Right lobe of liver (tissue), 6 donors: Measurements from ENCODE around the gene LTBP1. TPM values are rescaled to one million over a fixed set of nuclear protein-coding genes. Genes with fewer than 3 reads are reported as not detected.

Experiments
- ATAC-seq, 4 donors: fragments of 200-7000 bp; cut with Tn5 transposase; one replicate each; pipeline ENCODE4 v1.9.1; 2020; ENCODE audit warnings: mild to moderate bottlenecking in 4 of 4, moderate library complexity in 4 of 4
- DNase-seq, 3 donors: peaks; one replicate each; pipeline ENCODE4 v3.0.0-alpha.2; 2020
- H3K27ac ChIP-seq, 3 donors: fragments of 200-600 bp; one replicate each; pipeline ENCODE4 v1.8.0; 2022
- H3K27me3 ChIP-seq, 2 donors: fragments of 200-600 bp; one replicate each; pipeline ENCODE4 v1.8.0; 2022
- H3K36me3 ChIP-seq, 4 donors: fragments of 200-600 bp; sonication (generic) in 1 of 4; one replicate each; pipeline versions ENCODE4 v1.5.1 to v1.8.0; 2017 to 2022; ENCODE audit warnings: control low read depth in 1 of 4
- H3K4me1 ChIP-seq, 4 donors: fragments of 200-600 bp; sonication (generic) in 1 of 4; one replicate each; pipeline versions ENCODE4 v1.5.1 to v1.8.0; 2017 to 2022; ENCODE audit warnings: control low read depth in 1 of 4
- H3K4me3 ChIP-seq, 3 donors: fragments of 200-600 bp; one replicate each; pipeline ENCODE4 v1.8.0; 2022
- H3K9me3 ChIP-seq, 4 donors: fragments of 200-600 bp; sonication (generic) in 1 of 4; one replicate each; pipeline versions ENCODE4 v1.5.1 to v1.8.0; 2017 to 2022; ENCODE audit warnings: control low read depth in 1 of 4
- CTCF ChIP-seq, 4 donors: fragments of 200-600 bp in 3 of 4; fragments of 450-650 bp in 1 of 4; IDR thresholded peaks; one replicate each; pipeline versions ENCODE4 v1.5.1 to v1.8.0; 2016 to 2022; ENCODE audit warnings: antibody characterized with exemption in 4 of 4, mild to moderate bottlenecking in 2 of 4
- POLR2A ChIP-seq: fragments of 450-650 bp; IDR thresholded peaks from one replicate; pipeline ENCODE4 v1.6.1; 2017; ENCODE audit warnings: antibody characterized with exemption, mild to moderate bottlenecking
- WGBS: methylation state at CpG from one replicate; pipeline ENCODE4 v1.1.6; 2018; ENCODE audit warnings: low coverage, low lambda C conversion rate; ENCODE audit not compliant: insufficient coverage; ENCODE audit errors: missing lambda C conversion rate; 5-methylcytosine and 5-hydroxymethylcytosine counted together
- intact Hi-C, 2 donors: fragments of 100-400 bp; cut with DNase I; formaldehyde crosslinking; loops; one replicate each; pipeline versions ENCODE4 v1.11.2 to v1.14.1; 2022
- total RNA-seq, 6 experiments: library from RNA; depleted of rRNA in 2 of 6; stranded (reverse); fragments of >200 nt in 2 of 6; fragmentation: NEBNext Ultra II Directional in 3 of 6; extraction: Animal tissue kit (Norgen Biotek cat#: 25700) in 3 of 6; gene quantifications; one replicate each; pipeline versions ENCODE4 v1.1.0 to v1.2.4, GENCODE V29; 2016 to 2023
- donor health status: DM: no; HTN: yes; CAD: no.
- donor health status: DM: no; HTN: no; CAD: no.
- donor health status: DM: no; HTN: no; CAD: no.
- donor health status: DM: no; HTN: yes; CAD: no.
- donor health status: DM: no; HTN: yes; CAD: no.

The LTBP1 gene
- total RNA-seq, 6 experiments from 2014 or later, result 5.4 to 14.2 (median 9.1) TPM

GRCh38 chr2:33202641-33203522 lies 256.1 kb downstream of the LTBP1 start:
- WGBS, result 63% methylated on average over 5 of the region's 9 CpGs
- H3K27ac ChIP-seq, result no peak overlapping the region
- peak in 2 of 4 donors; percentile 59 to 64 for ATAC-seq

GRCh38 chr2:33204945-33205344 lies 258.2 kb downstream of the LTBP1 start:
- no peak for ATAC-seq
- WGBS, result 76% methylated on average over 2 of the region's 2 CpGs

More at GRCh38 chr2:33202641-33203522, 256.1 kb downstream of the LTBP1 start:
- Histone ChIP-seq H3K4me3 (no peak overlapping the region), H3K4me1 (peaks cover 0 to 8% (median 0%) of the 10 kb centered on the region in 4 donors), H3K36me3 (no peaks in the 10 kb centered on the region), H3K9me3 (no peaks in the 10 kb centered on the region), H3K27me3 (no peaks in the 10 kb centered on the region)
- DNase-seq, result no peak
- TF ChIP-seq POLR2A (no peak), CTCF (IDR thresholded peaks at IDR 0.05) (no peak)
- intact Hi-C loops, result no loop called here

GRCh38 chr2:33205693-33206434 lies 259.1 kb downstream of the LTBP1 start:
- TF ChIP-seq POLR2A (no peak), CTCF (IDR thresholded peaks at IDR 0.05) (no peak)
- intact Hi-C loops, result no loop called here
- ATAC-seq (no peak), DNase-seq (no peak)
- Histone ChIP-seq H3K4me1 (peaks cover 0 to 6% (median 0%) of the 10 kb centered on the region in 4 donors), H3K36me3 (no peaks in the 10 kb centered on the region), H3K9me3 (no peaks in the 10 kb centered on the region), H3K27ac (no peak overlapping the region), H3K4me3 (no peak overlapping the region), H3K27me3 (no peaks in the 10 kb centered on the region)
- 77% methylated on average over 1 of the region's 1 CpG for WGBS

More at GRCh38 chr2:33204945-33205344, 258.2 kb downstream of the LTBP1 start:
- no peaks in the 10 kb centered on the region for H3K9me3 ChIP-seq
- DNase-seq, result no peak
- intact Hi-C loops, result no loop called here
- H3K36me3 ChIP-seq, result no peaks in the 10 kb centered on the region
- H3K27me3 ChIP-seq, result no peaks in the 10 kb centered on the region
- H3K4me1 ChIP-seq, result peaks cover 0 to 6% (median 0%) of the 10 kb centered on the region in 4 donors
- H3K4me3 ChIP-seq, result no peak overlapping the region
- no peak overlapping the region for H3K27ac ChIP-seq
- TF ChIP-seq POLR2A (no peak), CTCF (IDR thresholded peaks at IDR 0.05) (no peak)

- peak in 1 of 4 donors; percentile 8 for ATAC-seq
- 49% methylated on average over 4 of the region's 4 CpGs for WGBS
- intact Hi-C loops, result no loop called here
- TF ChIP-seq CTCF (IDR thresholded peaks at IDR 0.05) (no peak), POLR2A (no peak)
- Histone ChIP-seq H3K4me3 (no peak overlapping the region), H3K27me3 (no peaks in the 10 kb centered on the region), H3K36me3 (no peaks in the 10 kb centered on the region), H3K27ac (no peak overlapping the region), H3K4me1 (peaks cover 0 to 12% (median 2%) of the 10 kb centered on the region in 4 donors), H3K9me3 (no peaks in the 10 kb centered on the region)
- DNase-seq, result no peak
These were observed 260.5 kb downstream of the LTBP1 start for GRCh38 chr2:33207151-33207740.
